ENCODE results near the gene WDR1. TPM values are rescaled to one million over a fixed set of nuclear protein-coding genes. Genes with fewer than 3 reads are reported as not detected.
A peak's percentile ranks its signal among the peaks of the same experiment; 100 is the strongest.

The WDR1 gene
- total RNA-seq, 2 donors from 2014 or later = 222 to 345 TPM

GRCh38 chr4:10144479-10144878, 27.9 kb upstream of the WDR1 start:
- H3K36me3 Mint-ChIP-seq (ENCODE audit: low read depth) = no peaks in the 10 kb centered on the region
- Histone ChIP-seq H3K9ac (ENCODE audit: extremely low read depth, low read length, poor library complexity, severe bottlenecking) (no peak overlapping the region), H3K36me3 (ENCODE audit: control insufficient read depth, insufficient read depth, low read length) (no peaks in the 10 kb centered on the region), H3K4me3 (ENCODE audit: low read length) (no peak overlapping the region), H3K9me3 (ENCODE audit: control insufficient read depth, low read length) (no peaks in the 10 kb centered on the region), H3K4me1 (ENCODE audit: control insufficient read depth, insufficient read depth, low read length) (no peaks in the 10 kb centered on the region), H3K27ac (ENCODE audit: low read depth, low read length) (no peak overlapping the region), H3K27me3 (ENCODE audit: control insufficient read depth, insufficient read depth, low read length, poor library complexity, severe bottlenecking) (no peaks in the 10 kb centered on the region)
- no peaks in the 10 kb centered on the region for H3K9me3 Mint-ChIP-seq
- peak; percentile 20 for TF ChIP-seq CTCF (conservative IDR thresholded peaks at IDR 0.05)
- H3K27ac Mint-ChIP-seq = no peak overlapping the region
- H3K4me1 Mint-ChIP-seq = peaks cover 6% of the 10 kb centered on the region
- no peak overlapping the region for H3K4me3 Mint-ChIP-seq
- peaks cover 17% of the 10 kb centered on the region for H3K27me3 Mint-ChIP-seq (ENCODE audit: insufficient read depth)
- no peak for DNase-seq

GRCh38 chr4:10143171-10143570, 26.6 kb upstream of the WDR1 start:
- H3K4me3 ChIP-seq (ENCODE audit: low read length) = no peak overlapping the region
- H3K4me3 Mint-ChIP-seq = no peak overlapping the region
- no peaks in the 10 kb centered on the region for H3K9me3 Mint-ChIP-seq
- no peak overlapping the region for H3K27ac Mint-ChIP-seq
- no peaks in the 10 kb centered on the region for H3K4me1 ChIP-seq (ENCODE audit: control insufficient read depth, insufficient read depth, low read length)
- H3K36me3 ChIP-seq (ENCODE audit: control insufficient read depth, insufficient read depth, low read length) = no peaks in the 10 kb centered on the region
- TF ChIP-seq CTCF (conservative IDR thresholded peaks at IDR 0.05) = no peak
- H3K4me1 Mint-ChIP-seq = peaks cover 6% of the 10 kb centered on the region
- H3K36me3 Mint-ChIP-seq (ENCODE audit: low read depth) = no peaks in the 10 kb centered on the region
- no peak overlapping the region for H3K9ac ChIP-seq (ENCODE audit: extremely low read depth, low read length, poor library complexity, severe bottlenecking)
- 93 to 94% methylated on average over 4 to 6 of the region's 6 CpGs for WGBS, 2 experiments (ENCODE audit: insufficient coverage in 1 of 2, insufficient read length in 1 of 2)
- peaks cover 18% of the 10 kb centered on the region for H3K27me3 Mint-ChIP-seq (ENCODE audit: insufficient read depth)
- no peak for DNase-seq
- no peak overlapping the region for H3K27ac ChIP-seq (ENCODE audit: low read depth, low read length)
- H3K9me3 ChIP-seq (ENCODE audit: control insufficient read depth, low read length) = no peaks in the 10 kb centered on the region
- H3K27me3 ChIP-seq (ENCODE audit: control insufficient read depth, insufficient read depth, low read length, poor library complexity, severe bottlenecking) = no peaks in the 10 kb centered on the region

DNA sequence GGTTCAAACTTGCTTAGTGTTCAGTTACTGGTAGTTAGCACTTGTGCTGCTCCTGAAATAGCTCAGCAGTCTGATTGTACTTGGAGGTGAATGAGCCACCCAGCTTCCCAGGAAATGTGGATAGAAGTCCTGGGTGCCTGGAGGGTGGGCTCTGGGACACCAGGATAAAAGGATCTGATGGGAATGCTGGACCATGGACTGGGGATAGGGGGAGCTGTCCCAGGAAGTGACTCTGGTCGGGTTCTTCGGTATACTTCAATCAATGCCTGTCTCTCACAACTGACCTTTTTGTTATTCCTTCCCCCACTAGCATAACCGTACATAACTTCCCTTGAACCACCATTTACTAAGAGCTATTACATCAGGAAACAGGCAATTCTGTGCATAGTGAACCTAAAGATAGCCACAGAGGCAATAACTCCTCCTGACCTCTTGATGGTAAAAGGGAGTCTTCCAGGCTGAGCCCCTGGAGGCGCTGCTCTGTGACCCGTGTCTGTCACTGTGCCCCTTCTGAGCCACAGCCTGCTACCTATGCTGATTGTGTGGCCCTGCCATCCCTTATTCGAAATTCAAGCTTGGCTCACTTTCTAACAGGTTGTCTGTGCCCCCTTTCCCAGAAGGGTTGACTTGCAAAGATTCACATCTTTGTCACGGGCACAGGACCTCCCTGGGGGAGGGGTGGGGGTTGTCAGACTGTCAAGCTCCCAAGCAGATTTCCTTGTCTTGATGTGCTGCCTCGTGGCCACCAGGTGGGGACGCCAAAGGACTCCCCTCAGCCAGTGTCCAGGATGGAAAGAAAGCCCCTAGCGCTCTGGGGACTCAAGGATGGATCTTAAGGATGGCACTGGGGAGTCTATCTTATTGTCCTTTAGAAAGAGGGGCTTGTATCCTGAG, 24.5 kb upstream of the WDR1 start:
- Histone ChIP-seq H3K4me3 (ENCODE audit: low read length) (no peak overlapping the region), H3K9me3 (ENCODE audit: control insufficient read depth, low read length) (no peaks in the 10 kb centered on the region), H3K9ac (ENCODE audit: extremely low read depth, low read length, poor library complexity, severe bottlenecking) (no peak overlapping the region), H3K27ac (ENCODE audit: low read depth, low read length) (no peak overlapping the region), H3K27me3 (ENCODE audit: control insufficient read depth, insufficient read depth, low read length, poor library complexity, severe bottlenecking) (no peaks in the 10 kb centered on the region), H3K36me3 (ENCODE audit: control insufficient read depth, insufficient read depth, low read length) (no peaks in the 10 kb centered on the region), H3K4me1 (ENCODE audit: control insufficient read depth, insufficient read depth, low read length) (no peaks in the 10 kb centered on the region)
- H3K27ac Mint-ChIP-seq = no peak overlapping the region
- peaks cover 6% of the 10 kb centered on the region for H3K4me1 Mint-ChIP-seq
- peak; percentile 85 for DNase-seq
- 54 to 65% methylated on average over 7 to 10 of the region's 10 CpGs for WGBS, 2 experiments (ENCODE audit: insufficient coverage in 1 of 2, insufficient read length in 1 of 2)
- H3K36me3 Mint-ChIP-seq (ENCODE audit: low read depth) = no peaks in the 10 kb centered on the region
- peaks cover 18% of the 10 kb centered on the region for H3K27me3 Mint-ChIP-seq (ENCODE audit: insufficient read depth)
- H3K4me3 Mint-ChIP-seq = no peak overlapping the region
- H3K9me3 Mint-ChIP-seq = no peaks in the 10 kb centered on the region
- TF ChIP-seq CTCF (conservative IDR thresholded peaks at IDR 0.05) = peak; percentile 70
